ENCODE measurements around the gene CLASP1. TPM values are rescaled to one million over a fixed set of nuclear protein-coding genes. Genes with fewer than 3 reads are reported as not detected.
"Not testable (repeated sequence)": the region's sequence is repeated elsewhere in the genome, so short reads cannot be mapped to it uniquely, and the experiment has no call there.

The CLASP1 gene
- polyA plus RNA-seq, 3 donors, result 7.9 to 17.1 (median 16.2) TPM

DNA sequence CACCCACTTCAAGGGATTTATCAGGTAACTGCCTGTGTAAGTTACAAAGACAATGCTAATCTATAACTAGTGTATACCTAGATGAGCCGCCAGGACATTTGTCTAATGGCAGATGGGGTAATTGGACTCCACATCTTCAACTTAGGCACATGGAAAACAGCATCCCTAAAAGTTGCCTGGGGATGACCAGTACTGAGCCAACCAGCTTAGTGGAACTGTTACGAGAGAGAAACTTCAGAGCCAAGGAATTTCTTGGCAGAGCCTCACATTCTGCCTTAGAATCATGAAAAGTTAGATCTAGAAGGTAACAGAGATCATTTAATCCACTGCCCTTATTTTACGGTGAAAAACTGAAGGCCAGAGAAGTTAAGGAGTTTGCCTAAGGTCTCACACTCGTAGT, 15.5 kb upstream of the CLASP1 start:
- WGBS, 3 donors, result 76 to 80% (median 80%) methylated on average over 4 of the region's 4 CpGs
- H3K27ac ChIP-seq (ENCODE audit: low read depth, low read length), result no peak overlapping the region

DNA sequence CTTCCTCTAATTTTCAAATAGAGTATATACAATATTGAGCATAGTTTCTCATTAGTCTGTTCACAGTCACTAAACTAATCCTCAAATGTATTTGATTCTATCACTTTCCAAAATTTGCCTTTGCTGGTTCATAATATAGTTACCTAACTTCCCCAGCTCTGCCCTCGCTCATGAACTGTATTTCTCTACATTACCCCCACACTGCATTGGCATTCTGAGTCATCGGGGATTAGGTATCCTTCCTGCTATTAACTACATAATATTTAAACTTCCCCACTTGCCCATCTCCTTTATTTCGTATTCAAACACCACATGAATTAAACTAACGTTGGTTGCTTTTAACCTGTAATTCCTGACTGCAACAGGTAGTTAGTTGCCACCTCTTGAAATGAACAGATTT, 14.8 kb upstream of the CLASP1 start:
- WGBS, 3 donors, result 83 to 87% (median 84%) methylated on average over 4 of the region's 4 CpGs

DNA sequence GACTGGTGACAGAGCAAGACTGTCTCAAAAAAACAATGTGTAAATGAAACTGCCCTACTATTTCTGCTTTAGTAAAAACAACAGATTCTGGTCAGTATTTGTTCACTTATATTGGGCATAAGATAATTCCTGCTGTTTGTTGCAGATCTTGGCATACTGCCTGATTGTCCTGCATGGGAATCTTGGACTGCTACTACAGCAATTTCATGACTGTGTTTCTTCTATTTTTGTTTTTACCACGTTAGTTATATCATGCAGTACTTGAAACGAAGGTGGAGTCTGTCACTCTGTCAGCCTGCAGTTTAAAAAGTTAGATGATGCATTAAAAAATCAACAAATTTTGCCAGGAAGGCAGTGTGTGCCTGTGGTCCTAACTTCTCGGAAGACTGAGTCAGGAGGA, 14.2 kb upstream of the CLASP1 start:
- WGBS, 3 donors, result 62 to 79% (median 69%) methylated on average over 3 of the region's 3 CpGs
- no peak overlapping the region for H3K27ac ChIP-seq (ENCODE audit: low read depth, low read length)

More for the DNA sequence above, 14.8 kb upstream of the CLASP1 start:
- no peak overlapping the region for H3K27ac ChIP-seq (ENCODE audit: low read depth, low read length)

DNA sequence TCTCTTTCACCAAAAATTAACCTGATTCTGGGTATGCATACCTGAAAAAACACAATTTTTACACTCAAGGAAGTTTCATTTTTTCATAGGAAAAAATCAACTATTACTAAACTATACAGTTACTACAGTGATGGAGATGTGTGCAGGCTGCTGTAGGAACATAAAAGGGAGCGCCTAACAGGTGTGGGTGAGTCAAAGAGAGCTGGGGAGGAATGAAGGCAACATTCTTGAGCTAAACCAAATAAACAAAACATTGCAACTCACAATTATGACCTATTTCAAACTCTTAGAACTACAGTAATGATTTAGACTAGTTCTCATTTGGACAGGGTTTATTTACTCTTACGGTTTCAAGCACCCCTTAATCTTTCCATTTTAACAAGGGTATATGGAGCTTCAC, 13.4 kb upstream of the CLASP1 start:
- no peak overlapping the region for H3K27ac ChIP-seq (ENCODE audit: low read depth, low read length)
- 95 to 97% (median 96%) methylated on average over 2 of the region's 2 CpGs for WGBS, 3 donors

DNA sequence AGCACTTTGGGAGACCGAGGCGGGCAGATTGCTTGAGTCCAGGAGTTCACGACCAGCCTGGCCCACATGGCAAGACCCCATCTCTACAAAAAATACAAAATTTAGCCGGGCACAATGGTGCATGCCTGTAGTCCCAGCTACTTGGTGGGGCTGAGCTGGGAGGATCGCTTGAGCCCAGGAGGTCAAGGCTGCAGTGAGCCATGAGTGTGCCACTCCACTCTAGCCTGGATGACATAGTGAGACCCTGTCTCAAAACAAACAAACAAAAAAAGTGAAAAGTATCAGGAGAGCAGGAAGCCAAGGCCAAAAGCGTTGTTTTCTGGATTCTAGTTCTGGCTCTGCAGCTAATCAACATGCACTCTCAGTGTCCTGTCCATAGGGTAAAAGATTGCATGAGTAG, 10.7 kb upstream of the CLASP1 start:
- no peak overlapping the region for H3K27ac ChIP-seq (ENCODE audit: low read depth, low read length)
- whole genome bisulfite sequencing, 3 donors, result 82 to 91% (median 87%) methylated on average over 6 of the region's 6 CpGs

DNA sequence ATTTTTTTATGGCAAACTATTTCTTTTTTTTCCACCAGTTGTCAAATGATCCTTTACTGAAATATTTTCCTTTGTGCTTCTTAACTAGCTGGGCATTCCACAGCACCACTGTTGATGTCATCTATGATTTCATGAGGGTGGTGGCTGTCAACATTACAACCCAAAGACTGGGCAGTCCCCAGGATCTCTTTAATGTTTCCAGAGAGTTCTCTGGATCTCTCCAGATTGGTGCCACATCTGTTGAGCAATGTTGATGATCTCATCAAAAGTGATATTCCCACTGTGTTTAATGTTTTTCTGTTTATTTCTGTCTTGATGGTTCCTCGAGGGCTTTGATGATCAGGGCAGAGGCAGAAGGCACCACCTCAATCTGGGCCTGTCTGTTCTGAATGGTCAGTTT, 9.1 kb upstream of the CLASP1 start:
- H3K27ac ChIP-seq (ENCODE audit: low read depth, low read length), result not testable (repeated sequence)
- WGBS, 3 donors, result 79 to 95% (median 84%) methylated on average over 1 of the region's 1 CpG

DNA sequence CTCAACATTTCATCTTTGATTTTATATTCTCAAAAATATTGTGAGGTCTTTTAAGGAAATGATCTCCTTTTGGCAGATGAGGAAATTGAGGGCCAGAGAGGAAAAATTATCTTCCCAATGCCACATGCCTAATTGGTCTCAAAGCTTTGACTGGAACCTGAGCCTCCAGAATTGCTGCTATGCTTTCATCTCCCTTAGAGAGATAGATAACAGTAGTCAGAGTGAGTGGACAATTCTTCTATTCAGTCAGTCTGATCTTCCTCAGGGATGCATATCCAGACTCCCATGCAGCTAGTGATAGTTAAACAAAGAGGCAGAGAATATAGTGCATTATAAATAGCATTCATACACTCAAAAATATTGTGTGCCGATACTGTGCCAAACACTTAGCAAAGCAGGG, 3.8 kb upstream of the CLASP1 start:
- 92 to 93% (median 92%) methylated on average over 1 of the region's 1 CpG for WGBS, 3 donors
- no peak overlapping the region for H3K27ac ChIP-seq (ENCODE audit: low read depth, low read length)

DNA sequence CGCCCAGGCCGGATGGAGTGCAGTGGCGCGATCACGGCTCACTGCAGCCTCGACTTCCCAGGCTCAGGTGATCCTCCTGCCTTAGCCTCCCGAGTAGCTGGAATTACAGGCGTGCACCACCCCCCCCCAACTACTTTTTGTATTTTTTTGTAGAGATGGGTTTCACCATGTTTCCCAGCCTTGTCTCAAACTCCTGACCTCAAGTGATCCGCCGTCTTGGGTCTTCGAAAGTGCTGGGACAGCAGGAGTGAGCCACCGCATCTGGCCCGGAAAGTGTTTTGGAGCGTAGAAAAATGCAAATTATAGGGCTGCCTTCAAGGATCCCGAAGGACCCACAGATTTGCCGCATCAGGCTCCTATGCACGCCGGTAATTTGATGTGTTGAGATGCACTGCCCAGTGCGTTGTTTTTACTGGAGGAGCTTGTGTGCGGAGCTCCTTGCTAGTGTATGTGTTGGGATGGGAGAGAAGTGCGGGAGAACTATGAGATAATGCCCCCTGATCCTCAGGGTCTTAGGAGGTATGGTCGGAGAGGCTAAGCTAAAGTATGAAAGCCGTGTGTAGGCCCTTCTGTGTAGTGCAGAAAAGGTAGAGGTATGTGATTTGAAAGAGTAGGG, 1.2 kb upstream of the CLASP1 start:
- 1% methylated on average over 23 of the region's 23 CpGs for WGBS, 3 donors
- peak overlapping the region; percentile 95 for H3K27ac ChIP-seq (ENCODE audit: low read depth, low read length)

DNA sequence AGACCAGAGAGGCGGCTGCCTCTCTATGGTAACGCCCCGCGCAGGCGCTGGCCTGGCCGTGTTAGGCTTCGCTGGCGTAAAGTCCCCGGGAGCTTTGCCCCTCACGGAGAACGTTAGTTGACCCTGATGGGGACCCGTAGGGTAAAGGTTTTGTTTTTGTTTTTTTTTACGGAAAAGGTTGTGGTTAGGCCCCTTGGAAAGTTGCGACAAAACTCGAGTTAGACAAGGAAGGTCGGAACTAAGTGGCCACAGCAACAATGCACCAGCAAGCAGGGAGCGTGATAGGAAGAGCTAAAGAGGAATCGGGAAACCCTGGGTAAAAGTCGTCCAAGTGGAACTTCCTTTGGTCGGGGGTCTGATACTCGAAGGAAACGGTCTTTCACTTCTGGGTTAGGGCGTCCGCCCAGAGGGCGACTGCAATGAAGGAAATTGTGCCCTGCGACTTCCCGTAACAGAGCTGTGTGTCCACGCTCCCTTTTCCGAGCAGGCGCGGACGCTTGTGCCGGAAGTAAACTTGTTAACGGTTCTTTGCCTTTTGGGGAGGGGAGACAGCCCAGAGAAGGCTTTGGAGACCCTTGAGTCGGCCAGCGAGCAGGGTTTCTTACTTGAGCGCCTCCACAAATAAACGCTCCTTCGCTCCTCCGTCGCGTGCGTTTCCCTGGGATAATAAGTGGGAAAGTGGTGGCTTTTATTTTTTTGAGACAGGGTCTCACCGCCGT, 493 bp upstream of the CLASP1 start:
- WGBS, 3 donors, result 0% methylated on average over 45 of the region's 45 CpGs
- peak overlapping the region; percentile 95 for H3K27ac ChIP-seq (ENCODE audit: low read depth, low read length)

DNA sequence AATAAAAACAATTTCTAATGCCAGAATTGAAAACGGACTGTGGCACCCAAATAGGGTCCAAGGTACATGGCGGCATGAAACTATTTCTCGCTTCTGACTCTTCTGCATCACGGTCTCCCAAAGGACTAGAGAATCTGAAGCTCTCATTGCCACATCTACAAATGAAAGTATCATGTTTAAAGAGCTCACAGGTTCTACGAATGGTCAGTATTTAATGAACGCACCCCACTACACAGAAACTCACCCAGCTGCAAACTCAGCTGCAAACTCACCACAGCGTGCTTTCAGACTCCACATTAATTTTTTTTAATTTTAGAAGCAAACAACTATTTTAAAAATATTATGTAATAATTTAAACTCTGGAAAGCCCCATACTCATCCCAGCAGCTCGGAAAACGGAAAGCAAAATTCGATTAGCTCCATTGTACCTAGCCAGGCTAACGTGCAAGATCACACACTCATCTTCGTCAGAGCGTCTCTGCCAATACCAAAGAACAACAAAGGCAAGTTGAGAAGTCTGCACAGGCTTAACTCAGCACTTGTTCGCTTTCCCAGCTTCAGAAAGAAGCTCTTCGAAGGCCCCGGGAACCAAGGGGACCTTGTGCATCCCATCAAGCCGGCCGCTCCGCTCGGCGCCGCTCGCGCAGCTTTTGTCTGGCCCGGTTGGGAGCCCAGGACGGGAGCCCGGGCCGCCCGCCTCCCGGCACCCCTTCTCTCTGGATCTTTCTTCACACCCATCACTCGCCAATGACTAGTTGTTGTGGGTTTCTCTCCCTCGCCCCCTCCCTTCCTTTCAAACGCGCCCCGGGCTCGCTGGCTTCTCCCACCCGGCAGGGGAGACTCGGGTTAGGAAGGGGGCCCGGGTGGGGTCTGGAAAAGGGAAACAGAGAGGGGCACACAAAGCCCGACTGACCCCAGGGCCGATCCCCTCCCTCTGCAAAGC, 785 bp downstream of the CLASP1 start:
- WGBS, 3 donors, result 0 to 2% (median 2%) methylated on average over 38 to 41 of the region's 41 CpGs
- H3K27ac ChIP-seq (ENCODE audit: low read depth, low read length), result peak overlapping the region; percentile 95

DNA sequence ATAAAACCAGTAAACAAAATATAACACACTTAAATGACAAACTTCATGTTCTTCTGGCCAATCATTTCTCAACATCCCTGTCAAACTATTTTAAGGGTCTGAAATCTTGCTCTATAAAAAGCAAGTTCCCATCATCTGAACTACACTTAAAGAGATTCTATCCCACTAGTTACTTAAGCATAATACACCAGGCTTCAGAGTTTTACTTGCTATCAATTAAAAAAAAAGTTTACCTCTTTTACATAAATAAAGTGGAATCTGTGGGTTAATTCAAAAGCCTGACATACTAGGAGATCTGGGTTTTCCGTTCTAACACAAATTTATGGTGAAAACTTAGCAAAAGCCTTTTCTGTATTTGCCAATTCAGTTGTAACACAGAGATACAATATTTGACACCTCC, 1.9 kb downstream of the CLASP1 start:
- no peak overlapping the region for H3K27ac ChIP-seq (ENCODE audit: low read depth, low read length)
- WGBS, 3 donors, result 49 to 77% (median 76%) methylated on average over 1 of the region's 1 CpG

DNA sequence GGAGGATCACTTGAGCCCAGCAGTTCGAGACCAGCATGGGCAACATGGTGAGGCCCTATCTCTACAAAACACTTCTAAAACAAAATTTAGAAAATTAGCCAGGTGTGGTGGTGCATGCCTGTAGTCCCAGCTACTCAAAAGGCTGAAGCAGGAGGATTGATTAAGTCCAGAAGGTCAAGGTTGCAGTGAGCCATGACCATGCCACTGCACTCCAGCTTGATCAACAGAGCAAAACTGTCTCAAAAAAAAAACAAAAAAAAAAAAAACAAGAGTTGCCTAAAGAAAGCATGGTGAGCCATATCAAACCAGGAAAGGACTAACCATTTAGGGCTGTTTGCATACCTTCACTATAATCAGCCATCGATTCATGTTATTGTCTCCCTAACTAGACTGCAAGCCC, 4.5 kb downstream of the CLASP1 start:
- no peak overlapping the region for H3K27ac ChIP-seq (ENCODE audit: low read depth, low read length)
- 86 to 97% (median 93%) methylated on average over 2 of the region's 2 CpGs for WGBS, 3 donors

DNA sequence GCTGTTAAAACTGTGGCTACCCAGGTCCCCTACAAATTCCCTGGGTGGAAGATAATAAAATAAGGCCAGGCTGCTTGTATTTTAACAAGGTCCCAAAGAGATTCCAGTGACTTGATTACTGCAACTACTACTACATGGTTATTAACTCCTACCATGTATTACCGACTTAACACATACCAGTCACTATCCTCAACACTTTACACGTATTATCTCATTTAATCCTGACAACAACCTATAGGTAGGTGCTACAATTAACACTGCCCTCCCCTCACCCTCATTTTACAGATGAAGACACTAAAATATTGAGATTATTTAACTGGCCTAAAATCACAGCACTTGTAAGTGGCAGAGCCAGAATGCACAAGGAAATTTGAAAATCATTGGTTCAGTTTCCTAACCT, 5.4 kb downstream of the CLASP1 start:
- H3K27ac ChIP-seq (ENCODE audit: low read depth, low read length), result no peak overlapping the region
- WGBS, 3 donors, result 89 to 95% (median 94%) methylated on average over 2 of the region's 2 CpGs

DNA sequence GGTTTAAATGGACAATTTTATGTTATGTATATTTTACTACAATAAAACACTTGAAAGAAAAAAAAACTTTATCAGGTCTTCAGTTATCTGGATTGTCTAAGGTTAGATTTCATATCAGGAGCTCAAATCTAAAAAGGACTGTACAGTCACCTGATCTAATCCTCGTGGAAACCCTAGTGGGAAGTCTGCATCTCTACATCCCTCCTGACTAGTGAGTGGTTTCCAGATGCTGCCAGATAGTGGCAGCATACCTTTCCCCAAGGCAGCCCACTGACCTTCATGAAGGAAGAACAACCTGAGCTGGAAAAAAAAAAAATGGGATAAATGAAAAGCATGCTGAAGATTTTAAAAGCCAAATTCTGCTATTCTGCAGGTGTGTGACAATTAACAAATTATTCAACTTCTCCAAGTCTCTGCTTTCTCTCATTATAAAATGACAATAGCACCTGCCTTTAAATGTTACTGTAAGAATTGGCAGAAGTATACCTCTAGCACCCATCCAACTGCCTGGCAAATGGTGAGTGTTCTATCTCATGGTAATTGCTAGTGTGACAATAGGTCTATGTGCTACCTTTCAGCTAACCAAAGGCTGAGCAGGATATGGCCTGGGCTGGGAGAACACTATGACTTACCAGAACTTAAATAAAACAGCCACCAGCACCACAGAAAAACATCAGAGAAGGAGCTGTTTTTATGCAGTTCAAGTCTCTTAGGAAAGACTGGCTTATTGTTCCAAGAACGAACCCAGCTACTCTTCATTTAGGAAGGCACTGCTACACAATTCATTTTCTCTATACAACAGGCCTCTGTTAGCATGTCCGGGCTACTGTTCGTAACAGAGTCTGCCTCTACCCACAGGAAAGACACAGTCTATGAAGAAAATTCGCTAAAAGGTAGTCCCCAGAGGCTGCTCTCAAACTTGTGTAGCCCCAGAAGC, 8.6 kb downstream of the CLASP1 start:
- no peak overlapping the region for H3K27ac ChIP-seq (ENCODE audit: low read depth, low read length)
- 69 to 76% (median 76%) methylated on average over 5 of the region's 5 CpGs for WGBS, 3 donors

DNA sequence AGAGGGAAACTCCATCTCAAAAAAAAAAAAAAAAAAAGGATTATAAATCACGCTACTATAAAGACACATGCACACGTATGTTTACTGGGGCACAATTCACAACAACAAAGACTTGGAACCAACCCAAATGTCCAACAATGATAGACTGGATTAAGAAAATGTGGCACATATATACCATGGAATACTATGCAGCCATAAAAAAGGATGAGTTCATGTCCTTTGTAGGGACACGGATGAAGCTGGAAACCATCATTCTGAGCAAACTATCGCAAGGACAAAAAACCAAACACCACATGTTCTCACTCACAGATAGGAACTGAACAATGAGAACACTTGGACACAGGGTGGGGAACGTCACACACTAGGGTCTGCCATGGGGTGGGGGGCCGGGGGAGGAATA, 9.4 kb downstream of the CLASP1 start:
- not testable (repeated sequence) for H3K27ac ChIP-seq (ENCODE audit: low read depth, low read length)
- WGBS, 3 donors, result 89 to 98% (median 97%) methylated on average over 5 to 6 of the region's 6 CpGs

DNA sequence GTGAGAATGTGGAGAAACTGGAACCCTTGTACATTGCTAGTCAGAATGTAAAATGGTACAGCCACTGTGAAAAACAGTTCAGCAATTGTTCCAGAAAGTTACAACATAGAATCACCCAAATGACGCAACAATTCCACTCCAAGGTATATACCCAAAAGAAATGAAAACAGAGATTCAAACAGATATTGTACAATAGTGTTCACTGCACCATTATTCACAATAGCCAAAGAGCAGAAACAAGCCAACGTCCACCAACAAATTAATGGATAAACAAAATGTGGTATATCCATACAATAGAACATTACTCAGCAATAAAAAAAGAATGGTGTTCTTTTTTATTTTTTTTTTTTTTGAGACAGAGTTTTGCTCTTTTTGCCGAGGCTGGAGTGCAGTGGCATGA, 10.9 kb downstream of the CLASP1 start:
- WGBS, 3 donors, result 86 to 97% (median 93%) methylated on average over 3 of the region's 3 CpGs
- H3K27ac ChIP-seq (ENCODE audit: low read depth, low read length), result no peak overlapping the region

DNA sequence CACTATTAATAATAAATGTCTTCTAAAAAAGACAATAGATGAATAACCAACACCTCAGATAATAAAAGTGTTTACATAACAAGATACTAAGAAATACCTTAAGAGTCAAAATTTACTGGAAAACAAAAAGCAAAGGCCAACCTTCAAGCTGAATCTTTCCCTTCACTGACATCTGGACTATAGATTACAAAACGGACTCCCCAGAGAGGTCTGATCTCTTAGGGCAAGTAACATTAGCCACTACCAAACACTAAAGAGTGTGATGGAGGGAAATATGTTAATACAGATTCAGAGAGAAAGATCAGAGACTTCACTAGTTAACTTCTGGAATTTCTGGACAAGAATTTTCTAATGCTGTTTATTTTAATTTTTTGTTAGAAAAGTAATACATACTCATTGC, 13.9 kb downstream of the CLASP1 start:
- 30 to 51% (median 33%) methylated on average over 1 of the region's 1 CpG for WGBS, 3 donors
- no peak overlapping the region for H3K27ac ChIP-seq (ENCODE audit: low read depth, low read length)

Data from adipose tissue (tissue), 3 donors.